Measurements from ENCODE around the gene SMCO3. TPM values are rescaled to one million over a fixed set of nuclear protein-coding genes. Genes with fewer than 3 reads are reported as not detected.

Gene SMCO3
- total and polyA plus RNA-seq, 2 of the 8 experiments (the other 6 are each of a cell fraction or from before 2014, with no cell fraction given): not detected

- TF ChIP-seq ZNF274 (IDR thresholded peaks at IDR 0.05; ENCODE audit: borderline replicate concordance, extremely low read depth, low read length) (no peak), USF2 (IDR thresholded peaks at IDR 0.05; ENCODE audit: low read length) (no peak), TAF1 (IDR thresholded peaks at IDR 0.05; ENCODE audit: low read depth, low read length) (no peak), EGR1 (IDR thresholded peaks at IDR 0.05; ENCODE audit: borderline replicate concordance, low read depth, low read length) (no peak)
Observed at GRCh38 chr12:14785568-14785967, 28.4 kb downstream of the SMCO3 start (continued).

All from H1 (cell line).